Spleen (tissue), 11 donors: ENCODE data around the gene PVRIG. TPM values are rescaled to one million over a fixed set of nuclear protein-coding genes. Genes with fewer than 3 reads are reported as not detected.
"Not testable (repeated sequence)": the region's sequence is repeated elsewhere in the genome, so short reads cannot be mapped to it uniquely, and the experiment has no call there.

Experiments used
- DNase-seq: peaks from one replicate; pipeline ENCODE4 v3.0.0-alpha.2; 2020
- H3K27ac ChIP-seq, 8 donors: fragments of 200-600 bp; sonication (generic) in 7 of 8; 1 replicate in 4 of 8; 2 replicates in 4 of 8; pipeline versions ENCODE4 v1.5.0 to v1.8.0; 2016 to 2021; ENCODE audit warnings: inconsistent platforms in 4 of 8, mild to moderate bottlenecking in 4 of 8, moderate library complexity in 1 of 8
- H3K27me3 ChIP-seq, 7 donors: fragments of 200-600 bp; sonication (generic) in 6 of 7; replicated peaks in 1 of 7; 1 replicate in 4 of 7; 2 replicates in 3 of 7; pipeline versions ENCODE4 v1.5.0 to v1.8.0; 2016 to 2021; ENCODE audit warnings: inconsistent platforms in 3 of 7, mild to moderate bottlenecking in 1 of 7
- H3K36me3 ChIP-seq, 6 donors: fragments of 200-600 bp; sonication (generic) in 5 of 6; 1 replicate in 4 of 6; 2 replicates in 2 of 6; pipeline versions ENCODE4 v1.5.0 to v1.8.0; 2016 to 2021; ENCODE audit warnings: inconsistent platforms in 2 of 6
- H3K4me1 ChIP-seq, 6 donors: fragments of 200-600 bp; sonication (generic) in 5 of 6; 1 replicate in 3 of 6; 2 replicates in 3 of 6; pipeline versions ENCODE4 v1.5.0 to v1.8.0; 2016 to 2021; ENCODE audit warnings: inconsistent platforms in 3 of 6
- H3K4me3 ChIP-seq, 8 donors: fragments of 200-600 bp; sonication (generic) in 7 of 8; 1 replicate in 4 of 8; 2 replicates in 4 of 8; pipeline versions ENCODE4 v1.5.0 to v1.8.0; 2016 to 2021; ENCODE audit warnings: inconsistent platforms in 4 of 8, mild to moderate bottlenecking in 4 of 8, moderate library complexity in 2 of 8
- H3K9me3 ChIP-seq, 8 donors: fragments of 200-600 bp; sonication (generic) in 7 of 8; 1 replicate in 4 of 8; 2 replicates in 4 of 8; pipeline versions ENCODE4 v1.5.0 to v1.8.0; 2016 to 2021; ENCODE audit warnings: inconsistent platforms in 4 of 8
- CTCF ChIP-seq, 11 experiments: fragments of 200-600 bp in 7 of 11; fragments of 450-650 bp in 4 of 11; sonication (generic) in 4 of 11; IDR thresholded peaks in 8 of 11; conservative IDR thresholded peaks in 3 of 11; 1 replicate in 7 of 11; 2 replicates in 4 of 11; pipeline versions ENCODE4 v1.4.0 to v1.8.0; 2016 to 2021; ENCODE audit warnings: antibody characterized with exemption in 11 of 11, inconsistent platforms in 4 of 11, mild to moderate bottlenecking in 1 of 11
- POLR2A ChIP-seq, 3 donors: fragments of 450-650 bp; IDR thresholded peaks; one replicate each; pipeline ENCODE4 v1.5.1; 2017; ENCODE audit warnings: antibody characterized with exemption in 3 of 3, mild to moderate bottlenecking in 1 of 3
- POLR2AphosphoS5 ChIP-seq, 3 donors: sonication (generic); formaldehyde crosslinking; IDR thresholded peaks; one replicate each; pipeline ENCODE4 v1.5.1; 2017; ENCODE audit warnings: antibody characterized with exemption in 3 of 3
- WGBS, 5 donors: extraction: QIAGEN DNeasy Blood & Tissue Kit in 3 of 5; methylation state at CpG; one replicate each; pipeline versions ENCODE4 v1.1.5 to v1.1.7; 2013 to 2018; 5-methylcytosine and 5-hydroxymethylcytosine counted together
- intact Hi-C: fragments of 100-400 bp; cut with DNase I; formaldehyde crosslinking; loops from one replicate; pipeline ENCODE4 v1.15.0; 2023; ENCODE audit warnings: low total_unique reads
- polyA plus RNA-seq, 3 donors: library from polyadenylated mRNA; stranded (reverse); fragments of 200-250 nt; gene quantifications; one replicate each; pipeline ENCODE4 v1.2.1, GENCODE V29; 2013
- total RNA-seq, 7 donors: library from RNA; depleted of rRNA in 3 of 7; stranded (reverse); fragments of >200 nt in 3 of 7; fragmentation: NEBNext Ultra II Directional in 4 of 7; extraction: Animal tissue kit (Norgen Biotek cat#: 25700) in 4 of 7; gene quantifications; one replicate each; pipeline versions ENCODE4 v1.1.0 to v1.2.1, GENCODE V29; 2016 to 2021
- donor health status: healthy with polysubstance abuse.
- donor health status: DM: no; HTN: no; CAD: no; lungs with moderate emphysema.
- donor health status: DM: no; HTN: no; CAD: no.
- donor health status: Bipolar disorder and iron deficiency.
- donor health status: healthy.
- donor health status: DM: no; HTN: no; CAD: no.
- donor health status: DM: yes; HTN: yes; CAD: no.

Gene PVRIG
- total and polyA plus RNA-seq, 10 donors: 20.3 to 58.7 (median 32.1) TPM

- DNase-seq: peak; percentile 56
- 56 to 57% (median 56%) methylated on average over 14 of the region's 14 CpGs for whole genome bisulfite sequencing, 5 donors
Observed at GRCh38 chr7:100176096-100177044, 43.4 kb upstream of the PVRIG start.

GRCh38 chr7:100177045-100178001, 42.4 kb upstream of the PVRIG start, which contains the start of the genes GPC2 and STAG3:
TSS of gene GPC2 (minus strand) at chr7:100177381. CDS start at chr7:100177199, 182 bp downstream.
TSS of gene STAG3 (plus strand) at chr7:100177918. CDS start at chr7:100180557, 2,639 bp downstream.
- intact Hi-C loops: no loop called here
- TF ChIP-seq POLR2AphosphoS5 (IDR thresholded peaks at IDR 0.05): peak in 1 of 3 donors; percentile 58
- TF ChIP-seq CTCF (IDR thresholded peaks at IDR 0.05 in 8 of 11, conservative IDR thresholded peaks at IDR 0.05 in 3 of 11): no peak
- TF ChIP-seq POLR2A (IDR thresholded peaks at IDR 0.05): no peak
- peaks cover 0 to 6% (median 0%) of the 10 kb centered on the region in 8 donors for H3K9me3 ChIP-seq
- 5 to 8% (median 6%) methylated on average over 52 to 78 of the region's 78 CpGs for WGBS, 5 donors
- peaks cover 0 to 16% (median 0%) of the 10 kb centered on the region in 7 donors for H3K27me3 ChIP-seq
- H3K36me3 ChIP-seq: no peaks in the 10 kb centered on the region
- DNase-seq: peak; percentile 97
- peak within 1 kb of the TSS; percentile 41 to 71 (median 48) for H3K4me3 ChIP-seq
- peaks cover 0 to 40% (median 18%) of the 10 kb centered on the region in 6 donors for H3K4me1 ChIP-seq
- peak within 1 kb of the TSS in 6 of 8 donors; percentile 20 to 65 (median 44) for H3K27ac ChIP-seq

More at GRCh38 chr7:100176096-100177044, 43.4 kb upstream of the PVRIG start:
- peak overlapping the region in 4 of 8 donors; percentile 20 to 65 (median 58) for H3K27ac ChIP-seq
- intact Hi-C loops: no loop called here
- peaks cover 3 to 49% (median 24%) of the 10 kb centered on the region in 6 donors for H3K4me1 ChIP-seq
- H3K4me3 ChIP-seq: peak overlapping the region in 7 of 8 donors; percentile 45 to 71 (median 48)
- peaks cover 0 to 6% (median 0%) of the 10 kb centered on the region in 8 donors for H3K9me3 ChIP-seq
- H3K27me3 ChIP-seq: peaks cover 0 to 26% (median 7%) of the 10 kb centered on the region in 7 donors
- no peaks in the 10 kb centered on the region for H3K36me3 ChIP-seq
- TF ChIP-seq POLR2AphosphoS5 (IDR thresholded peaks at IDR 0.05): no peak
- no peak for TF ChIP-seq CTCF (IDR thresholded peaks at IDR 0.05 in 8 of 11, conservative IDR thresholded peaks at IDR 0.05 in 3 of 11)
- TF ChIP-seq POLR2A (IDR thresholded peaks at IDR 0.05): no peak

- 95 to 98% (median 96%) methylated on average over 3 of the region's 3 CpGs for WGBS, 5 donors
- H3K27me3 ChIP-seq, H3K9me3 ChIP-seq, H3K36me3 ChIP-seq, DNase-seq, H3K27ac ChIP-seq, intact Hi-C loops, H3K4me3 ChIP-seq: not testable (repeated sequence)
- H3K4me1 ChIP-seq: peaks cover 0 to 38% (median 18%) of the 10 kb centered on the region in 6 donors
Observed at GRCh38 chr7:100180084-100180483, 39.7 kb upstream of the PVRIG start.

GRCh38 chr7:100182616-100183015, 37.1 kb upstream of the PVRIG start:
- 77 to 88% (median 81%) methylated on average over 6 of the region's 6 CpGs for WGBS, 5 donors
- H3K36me3 ChIP-seq, H3K27me3 ChIP-seq, H3K4me3 ChIP-seq, H3K27ac ChIP-seq, intact Hi-C loops, DNase-seq, H3K9me3 ChIP-seq: not testable (repeated sequence)
- peaks cover 0 to 18% (median 5%) of the 10 kb centered on the region in 6 donors for H3K4me1 ChIP-seq

GRCh38 chr7:100183090-100183489, 36.7 kb upstream of the PVRIG start:
- intact Hi-C loops: not testable (repeated sequence)

More at GRCh38 chr7:100183090-100183489, 36.7 kb upstream of the PVRIG start:
- peaks cover 0 to 13% (median under 1%) of the 10 kb centered on the region in 6 donors for H3K4me1 ChIP-seq
- not testable (repeated sequence) for H3K27me3 ChIP-seq, H3K4me3 ChIP-seq, DNase-seq, H3K27ac ChIP-seq, H3K36me3 ChIP-seq, H3K9me3 ChIP-seq
- WGBS, 5 donors: 82 to 96% (median 93%) methylated on average over 6 of the region's 6 CpGs
